Loucy (cell line): ENCODE results near the gene BIK.

Source experiments
- H2AFZ ChIP-seq: fragments of 200-600 bp; sonication (generic); 2 replicates; pipeline ENCODE4 v1.6.0; 2016; ENCODE audit warnings: antibody characterized with exemption, mild to moderate bottlenecking, low read length, moderate library complexity
- H3F3A ChIP-seq: fragments of 200-600 bp; 2 replicates; pipeline ENCODE4 v1.6.0; 2016; ENCODE audit warnings: antibody characterized with exemption, low read depth, mild to moderate bottlenecking
- H3K27me3 ChIP-seq: fragments of 200-600 bp; sonication (generic); 2 replicates; pipeline ENCODE4 v1.6.1; 2014; ENCODE audit warnings: low read length, mild to moderate bottlenecking; ENCODE audit not compliant: insufficient read depth, poor library complexity, severe bottlenecking
- H3K36me3 ChIP-seq: fragments of 200-600 bp; sonication (generic); 2 replicates; pipeline ENCODE4 v1.6.1; 2016; ENCODE audit warnings: low read length; ENCODE audit not compliant: insufficient read depth
- H3K4me1 ChIP-seq: fragments of 200-600 bp; sonication (generic); 2 replicates; pipeline ENCODE4 v1.5.1; 2014; ENCODE audit warnings: low read length, mild to moderate bottlenecking; ENCODE audit not compliant: insufficient read depth, poor library complexity, severe bottlenecking
- H3K4me2 ChIP-seq: fragments of 200-600 bp; sonication (generic); 2 replicates; pipeline ENCODE4 v1.6.0; 2014; ENCODE audit warnings: antibody characterized with exemption, low read length, low read depth, mild to moderate bottlenecking; ENCODE audit not compliant: poor library complexity, severe bottlenecking
- H3K4me3 ChIP-seq: fragments of 200-600 bp; sonication (generic); 2 replicates; pipeline ENCODE4 v1.5.1; 2014; ENCODE audit warnings: low read length, mild to moderate bottlenecking, mixed read lengths; ENCODE audit not compliant: poor library complexity, severe bottlenecking
- H3K79me2 ChIP-seq: fragments of 200-600 bp; sonication (generic); 2 replicates; pipeline ENCODE4 v1.6.1; 2014; ENCODE audit warnings: low read length; ENCODE audit not compliant: insufficient read depth
- H3K9ac ChIP-seq: fragments of 200-600 bp; sonication (generic); 2 replicates; pipeline ENCODE4 v1.6.0; 2014; ENCODE audit warnings: mild to moderate bottlenecking, low read depth, low read length, moderate library complexity; ENCODE audit not compliant: poor library complexity, severe bottlenecking
- H3K9me2 ChIP-seq: fragments of 200-600 bp; sonication (generic); replicated peaks from 2 replicates; pipeline ENCODE4 v1.6.1; 2016; ENCODE audit warnings: low read depth, low read length, mixed read lengths
- H3K9me3 ChIP-seq: fragments of 200-600 bp; sonication (generic); 2 replicates; pipeline ENCODE4 v1.6.1; 2014; ENCODE audit warnings: mild to moderate bottlenecking, antibody characterized with exemption, low read length, low read depth; ENCODE audit not compliant: insufficient read depth
- H4K20me1 ChIP-seq: fragments of 200-600 bp; sonication (generic); 2 replicates; pipeline ENCODE4 v1.6.0; 2014; ENCODE audit warnings: antibody characterized with exemption, low read length, mild to moderate bottlenecking; ENCODE audit not compliant: insufficient read depth, poor library complexity, severe bottlenecking
- EZH2phosphoT487 ChIP-seq: fragments of 200-600 bp; IDR thresholded peaks from 2 replicates; pipeline ENCODE4 v1.6.1; 2018; ENCODE audit warnings: antibody characterized with exemption, mild to moderate bottlenecking, moderate library complexity, borderline replicate concordance
- TF ChIP-seq, protein P1 (sequence below): fragments of 200-600 bp; sonication (generic); conservative IDR thresholded peaks from 2 replicates; pipeline ENCODE4 v1.5.1; 2014; ENCODE audit warnings: mild to moderate bottlenecking, antibody characterized with exemption, low read length

Gene BIK

DNA sequence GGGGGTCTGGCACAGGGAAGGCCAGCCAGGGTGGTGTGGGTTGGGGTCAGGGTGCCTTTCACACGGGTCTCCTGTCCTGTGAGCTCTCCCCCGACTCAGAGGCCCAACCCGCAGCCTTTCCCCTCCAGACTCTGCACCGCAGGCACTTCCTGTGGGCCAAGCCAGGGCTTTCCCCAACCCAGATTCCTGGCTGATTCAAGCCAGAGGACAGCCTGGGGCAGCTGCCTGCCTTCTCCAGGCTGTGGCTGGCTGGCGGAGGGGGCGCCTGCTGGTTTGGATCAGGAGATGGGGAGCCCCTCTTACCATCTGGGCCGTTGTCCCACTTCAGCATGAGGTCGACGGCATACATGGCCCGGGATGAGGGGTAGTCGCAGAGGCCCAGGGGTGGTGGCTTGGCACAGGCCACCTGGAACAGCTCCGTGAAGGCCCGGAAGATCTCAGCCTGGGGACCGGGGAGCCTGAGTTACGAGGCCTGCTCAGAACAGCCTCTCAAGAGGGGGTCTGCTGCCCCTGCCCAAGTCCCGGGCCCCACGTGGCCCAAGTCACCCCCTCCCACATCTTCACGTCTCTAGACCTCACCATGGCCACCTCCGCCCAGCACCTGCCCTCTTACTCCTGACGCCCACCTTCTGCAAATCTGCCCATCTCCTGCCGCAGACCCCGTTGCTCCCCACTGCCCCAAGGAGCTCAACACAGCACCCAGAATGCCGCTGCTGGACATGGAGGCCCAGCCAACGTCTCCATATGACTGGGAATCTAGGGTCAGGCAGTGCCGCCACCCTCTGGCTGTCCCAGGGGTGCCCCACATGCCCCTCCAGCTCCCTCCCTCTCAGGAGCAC, 58.1 kb downstream of the BIK start:
- TF ChIP-seq EZH2phosphoT487: no peak
- TF ChIP-seq, protein P1, sequence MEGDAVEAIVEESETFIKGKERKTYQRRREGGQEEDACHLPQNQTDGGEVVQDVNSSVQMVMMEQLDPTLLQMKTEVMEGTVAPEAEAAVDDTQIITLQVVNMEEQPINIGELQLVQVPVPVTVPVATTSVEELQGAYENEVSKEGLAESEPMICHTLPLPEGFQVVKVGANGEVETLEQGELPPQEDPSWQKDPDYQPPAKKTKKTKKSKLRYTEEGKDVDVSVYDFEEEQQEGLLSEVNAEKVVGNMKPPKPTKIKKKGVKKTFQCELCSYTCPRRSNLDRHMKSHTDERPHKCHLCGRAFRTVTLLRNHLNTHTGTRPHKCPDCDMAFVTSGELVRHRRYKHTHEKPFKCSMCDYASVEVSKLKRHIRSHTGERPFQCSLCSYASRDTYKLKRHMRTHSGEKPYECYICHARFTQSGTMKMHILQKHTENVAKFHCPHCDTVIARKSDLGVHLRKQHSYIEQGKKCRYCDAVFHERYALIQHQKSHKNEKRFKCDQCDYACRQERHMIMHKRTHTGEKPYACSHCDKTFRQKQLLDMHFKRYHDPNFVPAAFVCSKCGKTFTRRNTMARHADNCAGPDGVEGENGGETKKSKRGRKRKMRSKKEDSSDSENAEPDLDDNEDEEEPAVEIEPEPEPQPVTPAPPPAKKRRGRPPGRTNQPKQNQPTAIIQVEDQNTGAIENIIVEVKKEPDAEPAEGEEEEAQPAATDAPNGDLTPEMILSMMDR: no peak
- Histone ChIP-seq H3K4me1 (peaks cover 26% of the 10 kb centered on the region), H2AFZ (no peak overlapping the region), H3K79me2 (no peaks in the 10 kb centered on the region), H3F3A (no peaks in the 10 kb centered on the region), H3K9ac (no peak overlapping the region), H3K4me3 (no peak overlapping the region), H3K4me2 (no peak overlapping the region), H3K9me2 (no peaks in the 10 kb centered on the region), H4K20me1 (no peaks in the 10 kb centered on the region), H3K36me3 (peaks cover 5% of the 10 kb centered on the region; the same call in 1 of the 2 replicates), H3K9me3 (no peaks in the 10 kb centered on the region), H3K27me3 (no peaks in the 10 kb centered on the region)

DNA sequence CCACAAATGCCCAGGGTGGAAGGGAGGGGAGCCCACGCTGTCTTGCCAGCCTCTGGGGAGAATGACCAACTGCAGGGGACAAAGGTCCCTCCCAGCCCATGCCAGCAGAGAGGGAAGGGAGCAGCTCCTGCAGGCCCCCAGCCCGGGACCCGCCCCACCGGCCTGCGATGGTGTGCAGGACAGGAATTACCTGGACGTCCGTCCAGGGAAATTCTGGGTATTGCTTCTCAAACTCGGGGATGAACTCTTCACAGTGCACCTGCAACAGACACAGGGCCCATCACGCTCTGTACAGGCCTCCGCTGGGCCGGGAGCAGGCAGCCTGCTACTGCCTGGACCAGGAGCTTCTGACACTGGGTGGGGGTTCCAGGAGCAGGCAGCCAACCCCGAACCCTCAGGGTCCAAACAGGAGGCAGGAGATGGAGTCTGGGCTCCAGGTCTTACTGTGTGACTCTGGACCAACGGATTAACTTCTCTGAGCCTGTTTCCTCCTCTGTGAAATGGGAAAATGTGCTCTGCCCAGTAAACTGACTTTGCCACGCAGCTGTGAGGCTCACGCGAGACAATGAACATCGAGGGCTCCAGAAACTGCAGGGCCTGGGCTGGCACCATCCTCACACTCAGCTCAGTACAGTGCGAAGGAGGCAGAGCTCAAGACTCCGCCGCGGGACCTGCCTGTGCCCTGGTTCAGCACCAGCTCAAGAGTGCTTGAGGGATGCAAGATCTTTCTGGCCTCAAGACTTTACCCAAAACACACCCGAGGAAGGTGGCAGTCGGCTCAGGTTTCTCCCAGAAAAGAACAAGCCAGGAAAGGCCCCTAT, 59.0 kb downstream of the BIK start:
- no peaks in the 10 kb centered on the region for H4K20me1 ChIP-seq
- TF ChIP-seq, protein P1: no peak
- TF ChIP-seq EZH2phosphoT487: no peak
- H3F3A ChIP-seq: no peaks in the 10 kb centered on the region
- peak overlapping the region; percentile 56 for H3K9ac ChIP-seq
- no peak overlapping the region for H3K4me3 ChIP-seq
- no peaks in the 10 kb centered on the region for H3K9me2 ChIP-seq
- peaks cover 5% of the 10 kb centered on the region; the same call in 1 of the 2 replicates for H3K36me3 ChIP-seq
- H3K4me1 ChIP-seq: peaks cover 26% of the 10 kb centered on the region
- H2AFZ ChIP-seq: no peak overlapping the region
- no peaks in the 10 kb centered on the region for H3K79me2 ChIP-seq
- no peaks in the 10 kb centered on the region for H3K9me3 ChIP-seq
- no peaks in the 10 kb centered on the region for H3K27me3 ChIP-seq
- H3K4me2 ChIP-seq: peak overlapping the region; percentile 71

DNA sequence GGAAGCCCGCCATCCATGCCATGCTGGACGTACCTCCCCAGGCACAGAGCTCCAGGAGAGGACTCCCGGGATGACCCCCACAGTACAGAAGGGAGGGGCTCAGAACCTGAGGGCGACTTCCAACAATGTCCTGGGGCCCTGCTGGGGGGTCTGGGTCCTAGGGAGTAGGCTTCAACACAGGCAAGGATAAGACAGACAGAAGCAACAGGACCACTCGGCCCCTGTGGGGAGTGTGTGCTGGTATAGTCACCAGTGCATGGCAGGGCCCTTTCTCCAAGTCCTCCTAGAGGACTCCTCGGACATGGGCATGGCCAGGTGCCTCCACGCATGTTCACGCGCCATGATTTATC, 59.6 kb downstream of the BIK start:
- peaks cover 5% of the 10 kb centered on the region; the same call in 1 of the 2 replicates for H3K36me3 ChIP-seq
- no peak overlapping the region for H3K4me3 ChIP-seq
- H3K9ac ChIP-seq: peak overlapping the region; percentile 56
- no peaks in the 10 kb centered on the region for H3K9me2 ChIP-seq
- no peaks in the 10 kb centered on the region for H3K9me3 ChIP-seq
- H2AFZ ChIP-seq: no peak overlapping the region
- TF ChIP-seq, protein P1: no peak
- TF ChIP-seq EZH2phosphoT487: no peak
- peaks cover 26% of the 10 kb centered on the region for H3K4me1 ChIP-seq
- no peaks in the 10 kb centered on the region for H3F3A ChIP-seq
- H3K27me3 ChIP-seq: no peaks in the 10 kb centered on the region
- H4K20me1 ChIP-seq: no peaks in the 10 kb centered on the region
- no peaks in the 10 kb centered on the region for H3K79me2 ChIP-seq
- peak overlapping the region; percentile 71 for H3K4me2 ChIP-seq
